Keratinocyte (primary cell): ENCODE results near the gene SPRED2. TPM values are rescaled to one million over a fixed set of nuclear protein-coding genes. Genes with fewer than 3 reads are reported as not detected.

Experiments
- DNase-seq: peaks from one replicate; pipeline ENCODE4 v3.0.0-alpha.2; 2011; ENCODE audit warnings: low read depth, missing footprints, low spot score
- FAIRE-seq: peaks from 2 replicates; lab custom pipeline; 2011; peaks lifted over from hg19 to GRCh38; lab: Jason Lieb, UNC
- H2AFZ ChIP-seq: 2 replicates; pipeline ENCODE4 v1.6.0; 2012; ENCODE audit warnings: low read length, control low read depth, inconsistent platforms; ENCODE audit not compliant: control insufficient read depth
- H3K27ac ChIP-seq: 2 replicates; pipeline ENCODE4 v1.5.1; 2011; ENCODE audit warnings: low read length; ENCODE audit not compliant: control insufficient read depth, insufficient read depth
- H3K27me3 ChIP-seq: 3 replicates; pipeline ENCODE4 v1.6.0; 2011; ENCODE audit warnings: low read length; ENCODE audit not compliant: control insufficient read depth, insufficient read depth; ENCODE audit errors: extremely low read depth
- H3K36me3 ChIP-seq, 2 experiments: 2 replicates in 1 of 2; 3 replicates in 1 of 2; pipeline ENCODE4 v1.5.1; 2011; ENCODE audit warnings: low read length in 2 of 2, mild to moderate bottlenecking in 1 of 2; ENCODE audit not compliant: control insufficient read depth in 2 of 2, insufficient read depth in 2 of 2; ENCODE audit errors: extremely low read depth in 1 of 2
- H3K4me1 ChIP-seq: 3 replicates; pipeline ENCODE4 v1.5.1; 2011; ENCODE audit warnings: low read length; ENCODE audit not compliant: control insufficient read depth, insufficient read depth; ENCODE audit errors: extremely low read depth
- H3K4me2 ChIP-seq: 3 replicates; pipeline ENCODE4 v1.6.0; 2011; ENCODE audit warnings: low read depth, low read length; ENCODE audit not compliant: control insufficient read depth, insufficient read depth; ENCODE audit errors: extremely low read depth
- H3K4me3 ChIP-seq, 3 experiments: fragments of 200-600 bp in 1 of 3; sonication (generic) in 1 of 3; 2 replicates in 2 of 3; 3 replicates in 1 of 3; pipeline ENCODE4 v1.5.1; 2011 to 2016; ENCODE audit warnings: low read length in 3 of 3, mild to moderate bottlenecking in 3 of 3, control low read depth in 2 of 3, inconsistent platforms in 1 of 3, low read depth in 1 of 3, mixed read lengths in 1 of 3, mixed run types in 1 of 3, moderate library complexity in 1 of 3; ENCODE audit not compliant: control insufficient read depth in 2 of 3, insufficient read depth in 2 of 3; ENCODE audit errors: extremely low read depth in 1 of 3
- H3K79me2 ChIP-seq: 2 replicates; pipeline ENCODE4 v1.6.0; 2012; ENCODE audit warnings: low read length; ENCODE audit not compliant: control insufficient read depth, insufficient read depth
- H3K9ac ChIP-seq: 3 replicates; pipeline ENCODE4 v1.6.0; 2011; ENCODE audit warnings: low read length; ENCODE audit not compliant: control insufficient read depth, insufficient read depth; ENCODE audit errors: extremely low read depth
- H3K9me1 ChIP-seq: 3 replicates; pipeline ENCODE4 v1.6.0; 2011; ENCODE audit warnings: low read length; ENCODE audit not compliant: control insufficient read depth, insufficient read depth; ENCODE audit errors: extremely low read depth
- H3K9me3 ChIP-seq: 2 replicates; pipeline ENCODE4 v1.5.1; 2012; ENCODE audit warnings: low read depth, low read length; ENCODE audit not compliant: control insufficient read depth
- H4K20me1 ChIP-seq: 3 replicates; pipeline ENCODE4 v1.6.0; 2011; ENCODE audit warnings: low read length; ENCODE audit not compliant: control insufficient read depth, insufficient read depth; ENCODE audit errors: extremely low read depth
- EZH2 ChIP-seq: IDR thresholded peaks from one replicate; pipeline ENCODE4 v1.6.1; 2012; ENCODE audit warnings: inconsistent platforms, mild to moderate bottlenecking, low read length, moderate library complexity
- dilution Hi-C: fragments of 300-500 bp; cut with MboI; formaldehyde crosslinking; loops from one replicate; pipeline ENCODE4 v1.7.0; 2020; ENCODE audit warnings: low sequenced_read_pairs; ENCODE audit not compliant: extremely low pct_ligation_motif_present
- polyA plus RNA-seq, 5 experiments: library from polyadenylated mRNA; depleted of rRNA in 3 of 5; stranded (reverse) in 3 of 5; stranded (forward) in 1 of 5; unstranded in 1 of 5; fragments of >200 nt; gene quantifications; 1 replicate in 1 of 5; 2 replicates in 3 of 5; 3 replicates in 1 of 5; pipeline versions ENCODE4 v1.2.1 to v1.2.3, GENCODE V29; 2011 to 2012; ENCODE audit warnings: missing spikeins in 2 of 5, low read depth in 1 of 5, low replicate concordance in 1 of 5
- TF ChIP-seq, protein P1 (sequence below), 3 experiments: IDR thresholded peaks in 1 of 3; conservative IDR thresholded peaks in 1 of 3; optimal IDR thresholded peaks in 1 of 3; 2 replicates in 2 of 3; 3 replicates in 1 of 3; pipeline versions ENCODE3 to v1.5.1; 2011; ENCODE audit warnings: low read length in 3 of 3, mild to moderate bottlenecking in 3 of 3, moderate library complexity in 2 of 3, control low read depth in 1 of 3, inconsistent platforms in 1 of 3; ENCODE audit not compliant: insufficient read depth in 2 of 3; ENCODE audit errors: extremely low read depth in 1 of 3

The SPRED2 gene
- polyA plus RNA-seq, 1 donor (not counting 4 experiments of a cell fraction or from before 2014, with no cell fraction given), result 26.8 TPM

GRCh38 chr2:65437392-65438135 lies 5.2 kb upstream of the SPRED2 start:
- no peak for FAIRE-seq
- no peak for TF ChIP-seq EZH2
- TF ChIP-seq, protein P1, sequence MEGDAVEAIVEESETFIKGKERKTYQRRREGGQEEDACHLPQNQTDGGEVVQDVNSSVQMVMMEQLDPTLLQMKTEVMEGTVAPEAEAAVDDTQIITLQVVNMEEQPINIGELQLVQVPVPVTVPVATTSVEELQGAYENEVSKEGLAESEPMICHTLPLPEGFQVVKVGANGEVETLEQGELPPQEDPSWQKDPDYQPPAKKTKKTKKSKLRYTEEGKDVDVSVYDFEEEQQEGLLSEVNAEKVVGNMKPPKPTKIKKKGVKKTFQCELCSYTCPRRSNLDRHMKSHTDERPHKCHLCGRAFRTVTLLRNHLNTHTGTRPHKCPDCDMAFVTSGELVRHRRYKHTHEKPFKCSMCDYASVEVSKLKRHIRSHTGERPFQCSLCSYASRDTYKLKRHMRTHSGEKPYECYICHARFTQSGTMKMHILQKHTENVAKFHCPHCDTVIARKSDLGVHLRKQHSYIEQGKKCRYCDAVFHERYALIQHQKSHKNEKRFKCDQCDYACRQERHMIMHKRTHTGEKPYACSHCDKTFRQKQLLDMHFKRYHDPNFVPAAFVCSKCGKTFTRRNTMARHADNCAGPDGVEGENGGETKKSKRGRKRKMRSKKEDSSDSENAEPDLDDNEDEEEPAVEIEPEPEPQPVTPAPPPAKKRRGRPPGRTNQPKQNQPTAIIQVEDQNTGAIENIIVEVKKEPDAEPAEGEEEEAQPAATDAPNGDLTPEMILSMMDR (optimal IDR thresholded peaks at IDR 0.05 in 1 of 3, IDR thresholded peaks at IDR 0.05 in 1 of 3, conservative IDR thresholded peaks at IDR 0.05 in 1 of 3; ENCODE audit: extremely low read depth in 1 of 3, insufficient read depth in 2 of 3, low read length in 3 of 3), result no peak
- dilution Hi-C loops, result no loop called here
- no peak overlapping the region for H2AFZ ChIP-seq
- H3K9me1 ChIP-seq, result no peaks in the 10 kb centered on the region
- H3K79me2 ChIP-seq, result peaks cover 7% of the 10 kb centered on the region
- peak overlapping the region; percentile 95 for H3K27ac ChIP-seq
- peak overlapping the region; percentile 90 for H3K9ac ChIP-seq
- H3K27me3 ChIP-seq, result no peaks in the 10 kb centered on the region
- H3K4me3 ChIP-seq, result peak overlapping the region in 2 of 3 experiments; percentile 40 to 79
- H3K4me1 ChIP-seq, result peaks cover 7% of the 10 kb centered on the region
- no peak for DNase-seq
- H3K36me3 ChIP-seq, result no peaks in the 10 kb centered on the region
- peak overlapping the region; percentile 97 for H3K4me2 ChIP-seq
- H4K20me1 ChIP-seq, result no peaks in the 10 kb centered on the region
- peaks cover 4% of the 10 kb centered on the region for H3K9me3 ChIP-seq

- Histone ChIP-seq H4K20me1 (no peaks in the 10 kb centered on the region), H3K79me2 (peaks cover 13% of the 10 kb centered on the region), H3K27me3 (no peaks in the 10 kb centered on the region), H3K4me1 (peaks cover 7% of the 10 kb centered on the region), H3K4me2 (peak overlapping the region; percentile 97), H3K27ac (peak overlapping the region; percentile 95), H3K9me3 (peaks cover 4% of the 10 kb centered on the region), H3K36me3 (no peaks in the 10 kb centered on the region), H2AFZ (peak overlapping the region; percentile 73), H3K9me1 (no peaks in the 10 kb centered on the region), H3K9ac (peak overlapping the region; percentile 90), H3K4me3 (peak overlapping the region; percentile 40 to 79 (median 45))
- dilution Hi-C loops, result no loop called here
- no peak for TF ChIP-seq EZH2
- TF ChIP-seq, protein P1 (optimal IDR thresholded peaks at IDR 0.05 in 1 of 3, IDR thresholded peaks at IDR 0.05 in 1 of 3, conservative IDR thresholded peaks at IDR 0.05 in 1 of 3; ENCODE audit: extremely low read depth in 1 of 3, insufficient read depth in 2 of 3, low read length in 3 of 3), result no peak
- FAIRE-seq (no peak), DNase-seq (no peak)
These were observed 4.4 kb upstream of the SPRED2 start for GRCh38 chr2:65436824-65437221.
